ENCODE results near the gene MCUR1.
"Not testable (repeated sequence)": the region's sequence is repeated elsewhere in the genome, so short reads cannot be mapped to it uniquely, and the experiment has no call there.

Gene MCUR1

DNA sequence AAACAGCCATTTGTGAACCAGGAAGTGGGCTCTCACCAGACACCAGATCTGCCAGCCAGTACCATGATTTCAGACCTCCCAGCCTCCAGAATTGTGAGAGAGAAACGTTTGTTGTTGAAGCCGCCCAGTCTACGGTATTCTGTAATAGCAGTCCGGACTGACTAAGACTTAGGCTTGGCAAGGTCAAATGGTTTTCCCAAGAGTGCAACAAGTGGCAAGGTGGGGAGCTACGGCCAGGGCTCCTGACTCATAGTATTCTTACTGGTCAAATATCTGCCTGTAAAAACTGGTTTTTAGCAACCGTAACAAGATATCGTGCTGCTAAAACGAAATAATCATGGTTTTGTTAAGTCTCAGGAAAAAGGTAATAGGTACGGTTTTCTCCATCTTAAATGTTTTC lies 37.8 kb downstream of the MCUR1 start:
- no peak for DNase-seq (ENCODE audit: low read depth)

DNA sequence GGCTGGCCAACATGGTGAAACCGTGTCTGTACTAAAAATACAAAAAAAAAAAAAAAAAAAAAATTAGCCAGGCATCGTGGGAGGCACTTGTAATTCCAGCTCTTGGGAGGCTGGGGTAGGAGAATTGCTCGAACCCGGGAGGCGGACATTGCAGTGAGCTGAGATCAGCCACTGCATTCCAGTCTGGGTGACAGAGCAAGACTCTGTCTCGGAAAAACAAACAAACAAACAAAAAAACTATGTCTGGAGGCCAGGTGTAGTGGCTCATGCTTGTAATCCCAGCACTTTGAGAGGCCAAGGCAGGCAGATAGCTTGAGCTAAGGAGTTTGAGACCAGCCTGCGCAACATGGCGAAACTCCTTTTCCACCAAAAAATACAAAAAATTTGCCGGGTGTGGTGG lies 38.9 kb downstream of the MCUR1 start:
- DNase-seq (ENCODE audit: low read depth) = not testable (repeated sequence)

DNA sequence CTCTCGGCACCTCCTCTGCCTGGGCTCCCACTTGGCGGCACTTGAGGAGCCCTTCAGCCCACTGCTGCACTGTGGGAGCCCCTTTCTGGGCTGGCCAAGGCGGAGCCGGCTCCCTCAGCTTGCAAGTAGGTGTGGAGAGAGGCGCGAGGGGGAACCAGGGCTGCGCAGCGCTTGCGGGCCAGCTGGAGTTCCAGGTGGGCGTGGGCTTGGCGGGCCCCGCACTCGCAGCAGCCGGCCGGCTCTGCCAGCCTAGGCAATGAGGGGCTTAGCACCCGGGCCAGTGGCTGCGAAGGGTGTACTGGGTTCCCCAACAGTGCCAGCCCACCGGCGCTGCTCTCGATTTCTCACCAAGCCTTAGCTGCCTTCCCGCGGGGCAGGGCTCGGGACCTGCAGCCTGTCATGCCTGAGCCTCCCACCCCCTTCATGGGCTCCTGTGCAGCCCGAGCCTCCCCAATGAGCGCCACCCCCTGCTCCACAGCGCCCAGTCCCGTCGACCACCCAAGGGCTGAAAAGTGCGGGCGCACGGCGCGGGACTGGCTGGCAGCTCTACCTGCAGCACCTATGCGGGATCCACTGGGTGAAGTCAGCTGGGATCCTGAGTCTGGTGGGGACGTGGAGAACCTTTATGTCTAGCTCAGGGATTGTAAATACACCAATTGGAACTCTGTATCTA lies 41.9 kb downstream of the MCUR1 start:
- DNase-seq (ENCODE audit: low read depth) = not testable (repeated sequence)

DNA sequence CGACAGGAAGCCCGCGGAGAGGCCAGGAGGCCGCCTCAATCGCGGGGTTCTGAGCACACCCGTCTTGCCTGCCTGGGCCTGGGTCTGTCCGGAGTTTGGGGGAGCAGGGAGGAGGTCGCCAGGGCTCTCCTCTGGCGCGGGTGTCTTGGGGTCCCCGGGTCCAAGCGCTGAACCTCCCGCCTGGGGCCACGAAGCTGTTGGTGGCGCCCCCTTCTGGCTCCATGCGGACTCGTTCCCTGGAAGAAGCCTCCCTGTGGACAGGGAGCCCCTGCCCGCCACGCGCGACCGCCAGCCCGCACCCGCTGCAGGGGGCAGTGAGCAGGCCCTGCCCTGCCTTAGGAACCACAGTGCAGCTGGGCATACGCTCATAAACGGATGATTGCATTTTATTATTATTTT lies 44.7 kb downstream of the MCUR1 start:
- peak; percentile 9 for DNase-seq (ENCODE audit: low read depth)

DNA sequence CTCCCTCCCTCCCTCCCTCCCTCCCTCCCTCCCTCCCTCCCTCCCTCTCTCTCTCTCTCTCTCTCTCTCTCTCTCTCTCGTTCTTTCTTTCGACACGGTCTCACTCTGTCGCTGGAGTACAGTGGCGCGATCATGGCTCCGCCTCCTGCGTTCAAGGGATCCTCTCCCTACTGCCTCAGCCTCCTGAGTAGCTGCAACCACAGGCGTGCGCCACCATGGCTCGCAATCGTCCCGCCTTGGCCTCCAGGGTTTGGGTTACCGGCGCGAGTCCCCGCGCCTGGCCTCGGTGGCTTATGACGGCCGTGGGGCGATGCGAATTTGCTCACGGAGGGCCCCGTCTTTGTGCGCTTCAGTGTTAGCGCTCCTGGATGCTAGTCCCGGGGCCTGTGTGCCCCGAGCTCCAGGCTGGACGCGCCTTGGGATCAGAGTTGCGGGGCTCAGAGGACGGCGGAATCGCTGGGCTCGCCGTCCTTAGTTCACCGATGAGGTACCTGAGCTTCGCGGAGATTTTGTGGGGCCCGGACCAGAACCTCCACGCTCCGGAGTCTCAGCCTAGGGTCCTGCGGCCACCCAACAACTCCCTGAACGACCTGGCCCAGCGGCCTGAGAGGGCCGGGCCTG lies 45.2 kb downstream of the MCUR1 start:
- DNase-seq (ENCODE audit: low read depth) = no peak

DNA sequence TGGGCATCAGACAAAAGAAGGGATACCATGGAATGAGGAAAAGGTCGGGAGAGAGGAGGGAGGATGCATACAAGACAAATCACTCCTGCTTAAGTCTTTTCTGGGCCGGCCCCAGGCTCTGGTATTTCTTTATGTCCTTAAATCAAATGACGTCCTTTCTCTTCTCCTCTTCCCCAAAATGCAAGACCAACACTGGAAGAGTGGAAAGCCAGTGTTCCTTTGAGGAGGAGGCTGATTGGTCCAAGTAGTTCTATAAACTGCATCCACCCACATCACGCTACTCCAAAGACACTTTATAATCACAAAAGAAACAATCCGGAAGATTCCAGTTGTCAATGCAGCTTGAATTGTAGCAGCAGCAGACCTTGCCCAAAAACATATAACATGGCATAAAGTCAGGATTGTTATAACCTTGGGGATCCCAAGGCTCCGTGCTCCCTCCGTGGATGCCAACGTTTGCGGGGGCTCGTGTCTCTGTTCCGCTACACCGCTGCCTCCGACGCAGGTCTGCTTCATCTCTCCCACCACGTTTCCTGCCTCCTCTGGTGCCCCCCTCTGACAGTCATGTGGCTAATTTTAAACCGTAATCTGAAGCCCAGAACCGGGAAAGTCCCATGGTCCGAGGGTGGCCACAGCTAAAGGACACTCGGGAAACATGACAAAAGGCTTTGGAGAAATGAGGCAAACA lies 47.1 kb downstream of the MCUR1 start:
- DNase-seq (ENCODE audit: low read depth) = peak; percentile 24

DNA sequence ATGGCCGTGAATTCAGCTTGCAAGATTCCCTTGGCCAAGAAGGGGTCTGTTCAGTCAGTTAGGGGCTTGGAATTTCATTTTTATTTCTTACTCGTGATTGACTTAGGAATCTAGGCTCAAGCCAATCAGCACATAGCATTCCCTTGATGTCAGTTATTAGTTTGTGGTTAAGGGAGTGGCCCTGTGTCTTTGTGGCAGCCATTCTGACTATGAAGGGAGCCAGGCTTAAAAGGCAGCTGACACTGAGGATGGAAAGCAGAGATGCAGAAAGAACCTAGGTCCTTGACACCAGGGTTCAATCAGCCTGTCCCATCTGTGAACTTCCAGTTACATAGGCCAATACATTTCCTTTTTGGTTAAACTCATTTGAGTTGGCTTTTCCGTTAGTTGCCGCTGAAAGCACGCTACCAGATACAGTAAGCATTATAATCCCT lies 48.1 kb downstream of the MCUR1 start:
- DNase-seq (ENCODE audit: low read depth) = no peak

DNA sequence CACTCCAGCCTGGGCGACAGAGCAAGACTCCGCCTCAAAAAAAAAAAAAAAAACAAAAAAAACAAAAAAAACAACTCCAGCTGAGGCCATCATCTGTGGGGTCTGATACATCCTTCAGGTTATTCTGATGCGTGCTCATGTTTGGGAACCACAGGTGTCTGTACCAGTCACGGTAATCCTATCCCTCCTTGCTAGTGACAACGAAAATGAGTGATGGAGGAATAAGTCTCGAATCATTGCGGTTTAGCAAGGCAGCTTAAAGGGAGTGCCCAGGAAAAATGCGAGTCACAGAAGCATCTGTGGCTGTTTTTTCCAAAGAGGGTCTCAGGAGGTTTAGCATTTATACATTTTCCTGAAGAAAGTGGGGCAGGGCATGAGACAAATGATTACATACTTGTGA lies 48.8 kb downstream of the MCUR1 start:
- DNase-seq (ENCODE audit: low read depth) = no peak

DNA sequence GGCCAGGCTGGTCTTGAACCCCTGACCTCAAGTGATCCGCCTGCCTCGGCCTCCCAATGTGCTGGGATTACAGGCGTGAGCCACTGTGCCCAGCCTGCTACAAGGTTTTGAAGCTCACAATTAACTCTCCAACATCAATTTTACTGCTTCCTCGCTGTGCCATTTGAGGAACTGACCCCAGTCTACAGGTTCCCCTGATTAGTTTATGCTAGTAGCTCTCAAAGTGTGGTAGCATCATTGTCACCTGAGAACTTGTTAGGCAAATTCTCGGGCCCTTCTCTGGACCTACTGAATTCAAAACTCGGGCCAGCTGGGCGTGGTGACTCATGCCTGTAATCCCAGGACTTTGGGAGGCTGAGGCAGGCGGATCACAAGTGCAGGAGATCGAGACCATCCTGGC lies 49.4 kb downstream of the MCUR1 start:
- no peak for DNase-seq (ENCODE audit: low read depth)

DNA sequence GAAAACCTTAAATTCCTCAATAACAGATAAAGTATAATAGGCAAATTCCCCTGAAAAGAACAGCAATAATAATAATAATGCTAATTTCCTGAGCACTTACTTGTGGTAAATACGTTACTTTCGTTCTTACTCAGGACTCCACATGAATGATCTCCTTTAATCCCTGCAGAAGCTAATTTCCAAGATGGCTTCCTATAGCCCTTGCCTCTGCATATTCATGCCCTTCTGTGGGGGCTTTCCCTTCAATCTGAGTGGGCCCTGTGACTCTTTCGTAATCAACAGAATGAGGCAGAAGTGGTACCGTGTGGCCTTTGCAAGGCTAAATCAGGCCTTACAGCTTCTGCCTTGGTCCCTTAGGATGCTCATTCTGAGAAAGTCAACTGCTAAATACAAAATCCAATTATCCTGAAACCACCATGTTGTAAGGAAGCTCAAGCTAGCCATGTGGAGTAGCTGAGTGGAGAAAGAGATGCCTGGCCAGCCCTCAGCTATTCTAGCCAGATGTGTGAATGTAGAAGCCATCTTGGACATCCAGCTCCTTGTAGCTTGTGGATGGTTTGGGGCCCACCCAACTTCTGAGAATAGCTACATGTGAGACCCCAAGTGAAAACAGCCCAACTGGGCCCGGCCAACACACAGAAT lies 50.5 kb downstream of the MCUR1 start:
- DNase-seq (ENCODE audit: low read depth) = no peak

DNA sequence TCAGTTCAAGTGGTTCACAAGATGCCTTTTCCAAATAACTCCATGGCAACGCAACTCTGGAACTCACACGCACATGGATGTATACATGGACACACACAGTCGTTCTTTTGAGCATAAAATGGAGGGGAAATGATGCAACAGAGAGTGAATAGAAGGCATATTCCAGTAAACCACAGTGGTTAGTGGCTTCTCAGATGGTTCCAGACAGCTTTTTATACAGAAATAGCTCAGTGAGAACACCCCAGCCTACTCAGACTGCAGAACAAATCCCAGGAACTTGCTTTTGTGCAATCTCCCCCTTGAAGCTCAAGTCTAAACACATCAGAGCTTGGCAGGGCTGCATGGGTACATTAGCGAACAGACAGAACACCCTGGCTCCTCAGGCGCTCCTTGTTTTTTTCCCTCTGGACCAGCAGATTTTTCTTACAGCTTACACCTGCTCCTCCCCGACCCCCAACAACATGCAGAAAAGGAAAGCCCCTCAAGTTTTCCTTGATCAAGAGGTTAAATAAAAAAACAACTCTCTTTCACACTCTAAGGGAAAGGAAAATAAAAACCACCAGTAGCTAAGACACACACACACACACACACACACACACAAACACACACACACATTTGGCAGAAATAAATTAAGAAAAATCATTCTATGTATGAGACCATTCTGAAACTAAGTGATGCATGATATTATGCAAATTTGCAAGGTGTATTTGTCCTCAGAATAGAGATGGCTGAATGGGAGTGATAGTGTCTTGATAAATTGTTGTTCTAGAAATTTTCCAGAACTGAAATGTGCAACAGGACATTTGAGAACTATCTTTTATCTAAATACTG lies 51.5 kb downstream of the MCUR1 start:
- DNase-seq (ENCODE audit: low read depth) = no peak

DNA sequence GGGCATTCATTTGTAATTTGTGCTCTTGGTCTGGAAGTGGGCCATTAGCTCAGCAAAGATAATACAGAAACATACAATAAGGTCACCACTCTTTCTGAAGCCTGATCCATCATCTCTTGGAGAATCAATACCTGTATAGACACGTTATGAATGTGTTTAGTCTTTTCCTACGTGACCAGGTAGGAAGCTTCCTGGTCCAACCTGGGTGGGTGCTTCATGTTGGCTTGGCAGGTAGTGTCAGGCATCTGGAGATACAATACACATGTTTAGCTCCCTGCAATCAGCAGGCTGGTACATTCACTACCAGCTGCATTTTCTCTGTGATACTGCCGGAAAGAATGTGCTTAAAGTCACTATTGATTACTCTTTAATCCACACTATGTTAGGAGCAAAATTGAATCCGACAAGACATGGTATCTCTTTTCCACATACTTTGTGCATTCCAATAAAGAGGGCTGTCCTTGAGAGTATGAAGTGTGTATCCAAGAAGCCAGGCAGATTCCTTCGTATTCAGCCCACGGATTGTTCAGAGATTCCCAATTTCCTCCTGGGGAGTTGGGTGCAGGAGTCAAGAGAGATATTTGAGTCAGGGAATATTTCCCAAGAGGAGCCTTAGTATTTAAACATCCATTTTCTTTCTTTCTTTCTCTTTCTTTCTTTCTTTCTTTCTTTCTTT lies 52.9 kb downstream of the MCUR1 start:
- DNase-seq (ENCODE audit: low read depth) = no peak

DNA sequence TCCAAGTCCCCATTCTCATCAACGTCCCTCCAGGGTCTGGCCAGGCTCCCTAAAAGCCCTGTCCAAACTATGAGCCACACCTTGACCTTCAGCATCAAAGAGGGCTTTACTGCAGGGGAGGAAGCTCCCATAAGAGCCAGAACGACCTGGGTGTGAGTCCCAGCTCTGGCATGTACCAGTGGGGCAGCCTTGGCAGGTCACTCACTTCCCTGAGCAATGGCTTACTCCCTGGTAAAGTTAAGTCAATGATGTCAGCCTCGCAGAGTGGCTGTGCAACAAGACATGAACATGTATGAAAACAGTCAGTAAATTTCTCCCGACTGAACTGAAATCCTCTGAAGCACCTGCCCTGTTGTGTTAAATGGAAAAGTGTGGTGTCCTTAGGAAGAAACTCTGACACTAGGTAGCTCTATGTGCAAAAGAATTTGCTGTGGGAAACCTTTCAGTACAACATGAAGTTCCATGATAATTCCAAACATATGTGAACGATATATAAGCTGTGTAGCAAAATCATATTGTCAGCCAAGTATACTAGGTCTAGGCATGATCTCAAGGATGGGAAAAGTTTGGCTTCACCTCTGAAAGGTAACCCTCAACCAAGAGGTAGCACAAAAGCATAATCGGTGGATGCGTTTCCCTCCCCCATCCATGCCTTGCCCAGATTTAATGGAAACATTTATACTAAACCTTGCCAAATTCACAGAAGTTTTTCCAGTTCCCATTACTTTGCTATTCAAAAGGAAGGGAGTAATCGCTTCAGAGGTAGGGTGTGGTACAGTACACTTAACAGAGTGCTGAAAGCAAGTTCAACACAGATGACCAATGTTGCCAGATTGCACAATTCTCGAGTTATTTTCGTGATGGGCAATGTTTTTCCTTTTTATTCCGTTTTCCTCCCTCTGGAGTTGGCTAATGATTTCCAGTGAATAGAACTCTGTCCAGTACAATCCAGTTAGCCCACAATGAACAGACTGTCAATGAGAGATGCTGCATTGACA lies 53.8 kb downstream of the MCUR1 start:
- DNase-seq (ENCODE audit: low read depth) = no peak

DNA sequence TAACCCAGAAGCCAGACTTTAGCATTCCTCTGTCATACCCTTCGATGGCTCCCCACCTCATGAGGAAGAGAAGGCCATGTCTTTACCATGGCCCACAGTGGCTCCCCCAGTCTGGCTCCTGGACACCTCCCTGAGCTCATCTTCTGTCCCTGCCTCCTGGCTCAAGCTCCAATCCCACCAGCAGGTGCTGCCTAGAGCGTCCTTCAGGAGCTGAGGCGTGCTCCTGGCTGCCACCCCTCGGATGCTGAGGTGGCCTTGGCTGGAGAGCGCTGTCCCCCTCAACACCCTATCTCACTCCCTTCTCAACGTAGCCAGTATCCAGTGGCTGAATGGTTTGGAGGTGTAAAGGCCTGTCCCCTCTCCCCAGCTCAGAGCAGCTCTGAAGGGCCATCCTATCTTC lies 55.3 kb downstream of the MCUR1 start:
- DNase-seq (ENCODE audit: low read depth) = no peak

DNA sequence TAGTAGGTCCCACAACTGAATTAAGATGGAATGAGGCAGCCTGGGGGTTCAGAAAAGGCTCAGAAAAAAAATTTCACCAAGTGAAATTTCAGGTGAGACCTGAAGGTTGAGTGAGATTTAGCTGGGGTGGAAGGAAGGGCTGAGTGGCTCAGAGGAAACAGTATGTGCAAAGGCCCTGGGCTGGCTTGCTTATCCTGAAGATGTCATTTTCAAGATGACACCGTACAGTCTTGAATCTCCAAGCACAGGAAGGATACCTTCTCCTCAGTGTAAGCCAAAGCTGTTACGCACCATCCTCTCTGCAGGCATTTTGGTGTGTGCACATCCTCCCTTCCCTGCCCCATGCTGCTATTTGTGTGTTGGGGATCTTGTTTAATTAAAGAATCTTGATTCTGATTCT lies 59.7 kb downstream of the MCUR1 start:
- DNase-seq (ENCODE audit: low read depth) = no peak

DNA sequence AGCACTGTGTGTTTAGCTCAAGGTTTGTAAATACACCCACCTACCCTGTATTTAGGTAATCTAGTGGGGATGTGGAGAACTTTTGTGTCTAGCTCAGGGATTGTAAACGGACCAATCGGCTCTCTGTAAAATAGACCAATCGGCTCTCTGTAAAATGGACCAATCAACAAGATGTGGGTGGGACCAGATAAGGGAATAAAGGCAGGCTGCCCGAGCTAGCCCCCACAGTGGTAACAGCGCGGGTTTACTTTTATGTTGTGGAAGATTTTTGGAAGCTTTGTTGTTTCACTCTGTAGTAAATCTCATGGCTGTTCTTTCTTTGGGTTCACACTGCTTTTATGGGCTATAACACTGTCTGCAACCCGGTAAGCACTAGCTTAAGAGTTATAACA lies 70.6 kb downstream of the MCUR1 start:
- no peak for DNase-seq (ENCODE audit: low read depth)

DNA sequence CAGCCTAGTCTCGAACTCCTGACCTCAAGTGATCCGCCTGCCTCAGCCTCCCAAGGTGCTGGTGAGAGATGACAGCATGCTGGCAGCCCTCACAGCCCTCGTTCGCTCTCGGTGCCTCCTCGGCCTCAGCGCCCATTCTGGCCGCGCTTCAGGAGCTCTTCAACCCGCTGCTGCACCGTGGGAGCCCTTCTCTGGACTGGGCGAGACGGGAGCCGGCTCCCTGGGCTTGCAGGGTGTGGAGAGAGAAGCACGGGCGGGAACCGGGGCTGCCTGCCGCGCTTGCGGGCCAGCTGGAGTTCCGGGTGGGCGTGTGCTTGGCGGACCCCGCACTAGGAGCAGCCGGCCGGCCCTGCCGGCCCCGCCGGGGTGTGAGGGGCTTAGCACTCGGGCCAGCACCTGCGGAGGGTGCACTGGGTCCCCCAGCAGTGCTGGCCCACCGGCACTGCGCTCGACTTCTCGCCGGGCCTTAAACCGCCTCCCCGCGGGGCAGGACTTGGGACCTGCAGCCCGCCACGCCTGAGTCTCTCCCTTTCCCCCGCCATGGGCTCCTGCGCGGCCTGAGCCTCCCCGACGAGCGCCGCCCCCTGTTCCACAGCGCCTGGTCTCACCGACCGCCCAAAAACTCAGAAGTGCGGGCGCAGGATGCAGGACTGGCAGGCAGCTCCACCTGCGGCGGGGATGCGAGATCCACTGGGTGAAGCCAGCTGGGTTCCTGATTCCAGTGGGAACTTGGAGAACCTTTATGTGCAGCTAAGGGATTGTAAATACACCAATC lies 71.2 kb downstream of the MCUR1 start:
- DNase-seq (ENCODE audit: low read depth) = no peak

DNA sequence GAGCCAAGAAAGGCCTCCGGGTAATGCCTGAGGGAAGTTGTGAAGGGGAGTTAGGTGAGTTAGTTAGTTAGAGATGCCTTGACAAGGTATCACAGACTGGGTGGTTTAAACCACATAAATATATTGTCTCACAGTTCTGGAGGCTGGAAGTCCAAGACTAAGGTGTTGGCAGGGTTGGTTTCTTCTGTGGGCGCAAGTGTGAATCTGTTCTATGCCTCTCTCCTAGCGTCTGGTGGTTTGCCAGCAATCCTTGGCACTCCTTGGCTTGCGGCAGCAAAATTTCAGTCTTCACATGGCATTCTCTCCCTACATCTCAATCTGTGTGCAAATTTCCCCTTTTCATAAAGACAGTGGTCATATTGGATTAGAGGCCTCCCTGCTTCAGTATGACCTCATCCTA lies 73.0 kb downstream of the MCUR1 start:
- DNase-seq (ENCODE audit: low read depth) = no peak

All from activated T-cell treated with anti-CD3 and anti-CD28 coated beads for 1 hour (primary cell).